Measurements from ENCODE around the gene LRTM2.

DNA sequence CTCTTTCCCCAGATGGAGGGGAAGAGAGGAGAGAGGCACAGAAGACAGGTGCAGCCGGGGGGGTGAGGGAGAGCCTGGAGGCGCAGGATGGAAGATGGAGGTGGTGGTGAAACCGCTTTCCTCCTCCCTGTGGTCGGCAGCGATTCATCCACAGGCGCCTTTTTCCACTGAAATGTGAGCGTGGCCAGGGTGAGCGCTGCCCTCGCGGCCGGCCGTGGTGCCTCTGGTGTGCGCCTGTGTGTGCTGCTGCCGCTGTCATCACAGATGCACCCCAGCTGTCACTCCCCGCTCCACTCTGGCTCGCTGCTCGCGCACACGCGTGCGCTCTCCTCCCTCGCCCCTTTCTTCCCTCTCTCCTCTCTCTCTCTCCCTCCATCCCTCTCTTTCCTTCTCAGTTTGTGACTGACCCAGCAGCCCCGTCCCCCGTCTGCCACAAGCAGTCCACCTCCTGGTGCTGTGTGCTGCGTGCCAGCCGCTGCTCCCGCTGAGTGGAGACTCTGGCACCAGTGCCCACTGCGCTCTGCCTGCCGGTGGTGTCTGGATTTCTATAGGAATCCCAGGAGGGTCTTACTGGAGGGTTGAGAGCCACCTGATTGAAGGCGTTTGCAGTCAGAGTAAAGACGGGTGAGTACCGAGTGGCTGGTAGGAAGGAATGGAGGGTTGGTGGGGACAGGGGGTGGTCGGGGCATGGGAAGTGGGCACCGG lies at the start of gene LRTM2:
- TF ChIP-seq EZH2 (IDR thresholded peaks at IDR 0.05) (no peak), RAD21 (IDR thresholded peaks at IDR 0.05; ENCODE audit: low read depth) (no peak), POLR2A (IDR thresholded peaks at IDR 0.05; ENCODE audit: borderline replicate concordance, extremely low read depth, insufficient read depth, insufficient read length) (no peak)
- TF ChIP-seq, protein P1, sequence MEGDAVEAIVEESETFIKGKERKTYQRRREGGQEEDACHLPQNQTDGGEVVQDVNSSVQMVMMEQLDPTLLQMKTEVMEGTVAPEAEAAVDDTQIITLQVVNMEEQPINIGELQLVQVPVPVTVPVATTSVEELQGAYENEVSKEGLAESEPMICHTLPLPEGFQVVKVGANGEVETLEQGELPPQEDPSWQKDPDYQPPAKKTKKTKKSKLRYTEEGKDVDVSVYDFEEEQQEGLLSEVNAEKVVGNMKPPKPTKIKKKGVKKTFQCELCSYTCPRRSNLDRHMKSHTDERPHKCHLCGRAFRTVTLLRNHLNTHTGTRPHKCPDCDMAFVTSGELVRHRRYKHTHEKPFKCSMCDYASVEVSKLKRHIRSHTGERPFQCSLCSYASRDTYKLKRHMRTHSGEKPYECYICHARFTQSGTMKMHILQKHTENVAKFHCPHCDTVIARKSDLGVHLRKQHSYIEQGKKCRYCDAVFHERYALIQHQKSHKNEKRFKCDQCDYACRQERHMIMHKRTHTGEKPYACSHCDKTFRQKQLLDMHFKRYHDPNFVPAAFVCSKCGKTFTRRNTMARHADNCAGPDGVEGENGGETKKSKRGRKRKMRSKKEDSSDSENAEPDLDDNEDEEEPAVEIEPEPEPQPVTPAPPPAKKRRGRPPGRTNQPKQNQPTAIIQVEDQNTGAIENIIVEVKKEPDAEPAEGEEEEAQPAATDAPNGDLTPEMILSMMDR (IDR thresholded peaks at IDR 0.05 in 2 of 3, conservative IDR thresholded peaks at IDR 0.05 in 1 of 3; ENCODE audit: borderline replicate concordance in 1 of 3, insufficient read depth in 1 of 3, low read depth in 2 of 3, low read length in 2 of 3), result no peak
- TF ChIP-seq, protein P2, sequence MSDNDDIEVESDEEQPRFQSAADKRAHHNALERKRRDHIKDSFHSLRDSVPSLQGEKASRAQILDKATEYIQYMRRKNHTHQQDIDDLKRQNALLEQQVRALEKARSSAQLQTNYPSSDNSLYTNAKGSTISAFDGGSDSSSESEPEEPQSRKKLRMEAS (IDR thresholded peaks at IDR 0.05), result no peak
